Heart right ventricle (tissue), 16 donors: ENCODE results near the gene RNF40. TPM values are rescaled to one million over a fixed set of nuclear protein-coding genes. Genes with fewer than 3 reads are reported as not detected.

Experiments used
- ATAC-seq, 8 donors: fragments of 200-7000 bp; cut with Tn5 transposase; one replicate each; pipeline ENCODE4 v1.9.1; 2020; ENCODE audit warnings: mild to moderate bottlenecking in 8 of 8, moderate library complexity in 8 of 8, moderate number of reproducible peaks in 1 of 8
- DNase-seq, 2 donors: peaks; one replicate each; pipeline ENCODE4 v3.0.0-alpha.2; 2020
- H3K27ac ChIP-seq, 10 donors: fragments of 200-600 bp; sonication (generic) in 2 of 10; one replicate each; pipeline versions ENCODE4 v1.5.0 to v1.8.0; 2020 to 2022; ENCODE audit warnings: mild to moderate bottlenecking in 3 of 10
- H3K27me3 ChIP-seq, 7 donors: fragments of 200-600 bp; one replicate each; pipeline ENCODE4 v1.8.0; 2021 to 2022; ENCODE audit warnings: mild to moderate bottlenecking in 2 of 7
- H3K36me3 ChIP-seq, 9 donors: fragments of 200-600 bp; sonication (generic) in 1 of 9; one replicate each; pipeline versions ENCODE4 v1.5.0 to v1.8.0; 2020 to 2022; ENCODE audit warnings: mild to moderate bottlenecking in 2 of 9
- H3K4me1 ChIP-seq, 9 donors: fragments of 200-600 bp; sonication (generic) in 1 of 9; one replicate each; pipeline versions ENCODE4 v1.5.0 to v1.8.0; 2020 to 2022; ENCODE audit warnings: mild to moderate bottlenecking in 4 of 9
- H3K4me3 ChIP-seq, 10 donors: fragments of 200-600 bp; sonication (generic) in 2 of 10; one replicate each; pipeline versions ENCODE4 v1.5.0 to v1.8.0; 2020 to 2022; ENCODE audit warnings: mild to moderate bottlenecking in 7 of 10, moderate library complexity in 2 of 10
- H3K9me3 ChIP-seq, 11 donors: fragments of 200-600 bp in 10 of 11; sonication (generic) in 2 of 11; one replicate each; pipeline versions ENCODE4 v1.5.0 to v1.8.0; 2013 to 2022; ENCODE audit warnings: mild to moderate bottlenecking in 2 of 11, control low read depth in 1 of 11, moderate library complexity in 1 of 11
- CTCF ChIP-seq, 9 donors: fragments of 200-600 bp; sonication (generic) in 2 of 9; IDR thresholded peaks; one replicate each; pipeline versions ENCODE4 v1.5.0 to v1.8.0; 2021 to 2022; ENCODE audit warnings: antibody characterized with exemption in 9 of 9, mild to moderate bottlenecking in 5 of 9, moderate library complexity in 1 of 9
- WGBS, 2 donors: extraction: QIAGEN DNeasy Blood & Tissue Kit; methylation state at CpG; one replicate each; pipeline ENCODE4 v1.1.7; 2013; ENCODE audit warnings: inconsistent platforms in 1 of 2; 5-methylcytosine and 5-hydroxymethylcytosine counted together
- intact Hi-C, 10 donors: fragments of 100-400 bp; cut with DNase I; formaldehyde crosslinking; loops; one replicate each; pipeline versions ENCODE4 v1.11.1 to v1.14.2; 2022
- polyA plus RNA-seq, 2 donors: library from polyadenylated mRNA; stranded (reverse); fragments of 200-250 nt; gene quantifications; one replicate each; pipeline ENCODE4 v1.2.3, GENCODE V29; 2013
- total RNA-seq, 10 donors: library from RNA; stranded (reverse); fragmentation: NEBNext Ultra II Directional in 3 of 10; extraction: Animal tissue kit (Norgen Biotek cat#: 25700) in 3 of 10; gene quantifications; one replicate each; pipeline versions ENCODE4 v1.2.1 to v1.2.4, GENCODE V29; 2021 to 2023
- donor health status: Arrhythmogenic right ventricular cardiomyopathy.
- donor health status: ischemic (EF 13 %, LVEDD 7.1; RV severe dilation, severe dysfunction).
- donor health status: healthy with polysubstance abuse.
- donor health status: DM: no; HTN: yes; CAD: no.
- donor health status: DM: no; HTN: no; CAD: no.
- donor health status: ischemic (EF 25% LVEDD 6.9; RV normal size, moderate dysfunction).
- donor health status: ischemic (EF 25% LVEDD 5.7; RV mildly dilated, moderate dysfunction).
- donor health status: healthy.
- donor health status: DM: yes; HTN: yes; CAD: no.
- donor health status: Ischemic cardiomyopathy.
- donor health status: ischemic (EF 35%, LVEDD 5.7; RV mildly dilated, moderate dysfunction).
- donor health status: nonischemic (EF 11% LVEDD 7.7; RV severe dilation, severe dysfunction).
- donor health status: DM: yes; HTN: yes; CAD: no.
- donor health status: PGD.
- donor health status: ischemic (EF 29% LVEDD 5.4; RV normal size, mild dysfunction).
- donor health status: nonischemic (EF 23%, LVEDD 6.1; RV moderate dilation, normal function).

Gene RNF40
- total and polyA plus RNA-seq, 12 donors: 33.0 to 69.9 (median 42.6) TPM

GRCh38 chr16:30775392-30776188, 13.5 kb downstream of the RNF40 start:
- Histone ChIP-seq H3K36me3 (peaks cover 0 to 47% (median 33%) of the 10 kb centered on the region in 9 donors), H3K9me3 (no peaks in the 10 kb centered on the region), H3K27me3 (no peaks in the 10 kb centered on the region), H3K4me1 (peaks cover 9 to 46% (median 30%) of the 10 kb centered on the region in 9 donors), H3K4me3 (peak overlapping the region; percentile 52 to 86 (median 78)), H3K27ac (peak overlapping the region; percentile 83 to 97 (median 93))
- DNase-seq (peak; percentile 84 to 89), ATAC-seq (peak; percentile 82 to 92 (median 90))
- intact Hi-C loops: loop anchor here in 1 of 10 donors (5.0 kb wide), 1 partner anchor 37 kb away; no protein-coding TSS in a partner anchor
- WGBS, 2 donors: 0 to 1% methylated on average over 81 of the region's 81 CpGs
- TF ChIP-seq CTCF (IDR thresholded peaks at IDR 0.05): no peak

GRCh38 chr16:30777591-30778297, 15.6 kb downstream of the RNF40 start:
- Histone ChIP-seq H3K9me3 (no peaks in the 10 kb centered on the region), H3K4me1 (peaks cover 9 to 46% (median 30%) of the 10 kb centered on the region in 9 donors), H3K4me3 (no peak overlapping the region), H3K36me3 (peaks cover 0 to 47% (median 20%) of the 10 kb centered on the region in 9 donors), H3K27me3 (no peaks in the 10 kb centered on the region), H3K27ac (peak overlapping the region in 4 of 10 donors; percentile 10 to 97 (median 66))
- 83 to 85% methylated on average over 7 of the region's 7 CpGs for WGBS, 2 donors
- intact Hi-C loops: loop anchor here in 1 of 10 donors (5.0 kb wide), 1 partner anchor 35 kb away; no protein-coding TSS in a partner anchor
- no peak for TF ChIP-seq CTCF (IDR thresholded peaks at IDR 0.05)
- ATAC-seq: no peak
- no peak for DNase-seq

- Histone ChIP-seq H3K9me3 (no peaks in the 10 kb centered on the region), H3K4me3 (no peak overlapping the region), H3K36me3 (peaks cover 0 to 47% (median 22%) of the 10 kb centered on the region in 9 donors), H3K27ac (peak overlapping the region in 2 of 10 donors; percentile 10 to 36), H3K4me1 (peaks cover 9 to 46% (median 30%) of the 10 kb centered on the region in 9 donors), H3K27me3 (no peaks in the 10 kb centered on the region)
- WGBS, 2 donors: 84% methylated on average over 14 of the region's 14 CpGs
- ATAC-seq (no peak), DNase-seq (no peak)
- intact Hi-C loops: loop anchor here in 1 of 10 donors (5.0 kb wide), 1 partner anchor 34 kb away; no protein-coding TSS in a partner anchor
- no peak for TF ChIP-seq CTCF (IDR thresholded peaks at IDR 0.05)
Observed at GRCh38 chr16:30778549-30779244, 16.6 kb downstream of the RNF40 start.

- TF ChIP-seq CTCF (IDR thresholded peaks at IDR 0.05): no peak
- DNase-seq (no peak), ATAC-seq (no peak)
- H3K27me3 ChIP-seq: no peaks in the 10 kb centered on the region
- no peak overlapping the region for H3K27ac ChIP-seq
- 86 to 91% methylated on average over 6 of the region's 6 CpGs for WGBS, 2 donors
- no peak overlapping the region for H3K4me3 ChIP-seq
- H3K36me3 ChIP-seq: peaks cover 0 to 43% (median 16%) of the 10 kb centered on the region in 9 donors
- intact Hi-C loops: loop anchor here in 1 of 10 donors (5.0 kb wide), 1 partner anchor 33 kb away; no protein-coding TSS in a partner anchor
- peaks cover 4 to 37% (median 23%) of the 10 kb centered on the region in 9 donors for H3K4me1 ChIP-seq
- no peaks in the 10 kb centered on the region for H3K9me3 ChIP-seq
Observed at GRCh38 chr16:30779596-30779995, 17.5 kb downstream of the RNF40 start.
